Measurements from ENCODE around the gene TWIST2.

TWIST2 gene

DNA sequence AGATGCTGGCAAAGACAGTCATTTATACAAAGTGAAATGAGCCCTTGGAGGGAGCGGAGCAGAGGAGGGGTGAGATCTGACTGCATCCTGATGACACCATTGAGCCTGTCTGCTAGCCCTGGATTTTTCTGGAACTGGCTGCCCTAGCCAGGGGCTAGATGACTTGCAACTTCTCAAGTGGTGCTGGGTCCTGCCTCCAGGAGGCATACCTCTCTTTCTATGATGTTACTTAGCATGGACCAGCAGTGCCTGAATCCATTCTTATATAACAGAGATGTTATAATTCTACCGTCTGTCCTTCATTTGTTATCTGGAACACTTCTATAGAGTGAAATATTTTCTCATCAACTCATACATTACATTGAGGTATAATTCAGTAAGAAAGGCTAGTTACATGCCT, 8.5 kb upstream of the TWIST2 start:
- Histone ChIP-seq H3K9me3 (replicated peaks in 1 of 2; ENCODE audit: control insufficient read depth in 2 of 2, insufficient read depth in 1 of 2, low read depth in 1 of 2, low read length in 2 of 2) (no peaks in the 10 kb centered on the region), H3K27ac (replicated peaks; ENCODE audit: low read length) (no peak overlapping the region), H2AFZ (ENCODE audit: low read length) (no peak overlapping the region), H3K9ac (ENCODE audit: low read depth, low read length, poor library complexity) (no peak overlapping the region), H3K4me1 (ENCODE audit: control insufficient read depth in 2 of 2, insufficient read depth in 1 of 2, low read depth in 1 of 2, low read length in 2 of 2) (no peaks in the 10 kb centered on the region), H4K91ac (ENCODE audit: low read depth, low read length, poor library complexity) (no peak overlapping the region), H3K4me2 (ENCODE audit: insufficient read depth, low read length, poor library complexity, severe bottlenecking) (no peak overlapping the region), H2AK5ac (ENCODE audit: low read depth, low read length) (no peak overlapping the region), H4K8ac (ENCODE audit: low read depth, low read length) (no peak overlapping the region), H3K4ac (ENCODE audit: low read length) (no peak overlapping the region), H3K18ac (ENCODE audit: low read length) (no peak overlapping the region), H3K36me3 (replicated peaks in 1 of 2; ENCODE audit: control insufficient read depth in 2 of 2, insufficient read depth in 2 of 2, low read length in 2 of 2) (no peaks in the 10 kb centered on the region), H3K79me1 (ENCODE audit: low read depth, low read length) (no peaks in the 10 kb centered on the region), H3K23ac (ENCODE audit: low read depth, low read length, poor library complexity) (no peak overlapping the region), H2BK12ac (ENCODE audit: low read length) (no peak overlapping the region), H3K27me3 (ENCODE audit: control insufficient read depth in 3 of 3, insufficient read depth in 3 of 3, low read depth in 1 of 3, low read length in 3 of 3) (peaks cover 0 to 25% (median 10%) of the 10 kb centered on the region in 3 experiments), H2BK15ac (ENCODE audit: low read length) (no peak overlapping the region), H2BK120ac (ENCODE audit: low read depth, low read length) (no peak overlapping the region), H3K14ac (ENCODE audit: low read length) (no peak overlapping the region), H2BK5ac (ENCODE audit: low read length) (no peak overlapping the region), H3K4me3 (ENCODE audit: low read length in 2 of 2) (no peak overlapping the region)
- WGBS, 2 donors (ENCODE audit: extremely low coverage in 2 of 2, insufficient read length in 2 of 2, insufficient replicate concordance in 1 of 2): no CpG with 5 or more reads among the region's 2 CpGs
- DNase-seq (ENCODE audit: low spot score): no peak

DNA sequence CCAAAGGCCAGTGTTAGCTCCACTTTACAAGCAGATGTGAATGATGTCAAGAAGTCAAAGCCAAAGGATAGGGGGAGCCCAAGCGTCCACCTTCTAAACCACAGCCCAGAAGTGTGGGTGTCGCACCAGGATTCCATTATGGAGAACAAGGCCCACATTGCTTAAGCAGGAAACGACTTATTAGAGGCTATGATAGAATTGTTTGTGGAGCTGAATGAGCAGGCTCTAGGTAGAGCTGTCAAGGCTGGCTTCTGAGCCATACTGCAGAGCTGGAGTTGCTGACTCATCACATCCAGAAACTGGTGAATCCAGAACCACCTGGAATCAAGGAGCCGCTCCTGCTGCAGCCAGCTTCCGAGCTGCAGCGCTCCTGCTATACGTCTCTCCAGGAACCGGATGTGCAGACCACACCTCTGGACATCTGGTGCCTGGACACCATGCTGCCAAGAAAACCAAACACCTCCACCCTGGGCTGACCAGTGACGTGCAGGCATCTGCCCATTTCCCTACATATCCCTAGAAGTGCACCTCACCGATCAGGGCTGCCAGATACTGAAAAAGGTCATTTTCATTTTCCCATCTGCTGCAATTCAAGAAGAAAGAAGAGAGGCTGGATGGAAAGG, 6.2 kb upstream of the TWIST2 start:
- H2BK5ac ChIP-seq (ENCODE audit: low read length): no peak overlapping the region
- H2BK12ac ChIP-seq (ENCODE audit: low read length): no peak overlapping the region
- H3K4me2 ChIP-seq (ENCODE audit: insufficient read depth, low read length, poor library complexity, severe bottlenecking): no peak overlapping the region
- H3K27me3 ChIP-seq (ENCODE audit: control insufficient read depth in 3 of 3, insufficient read depth in 3 of 3, low read depth in 1 of 3, low read length in 3 of 3): peaks cover 11 to 34% (median 27%) of the 10 kb centered on the region in 3 experiments
- H4K91ac ChIP-seq (ENCODE audit: low read depth, low read length, poor library complexity): no peak overlapping the region
- no peaks in the 10 kb centered on the region for H3K4me1 ChIP-seq (ENCODE audit: control insufficient read depth in 2 of 2, insufficient read depth in 1 of 2, low read depth in 1 of 2, low read length in 2 of 2)
- H3K79me1 ChIP-seq (ENCODE audit: low read depth, low read length): no peaks in the 10 kb centered on the region
- no peaks in the 10 kb centered on the region for H3K9me3 ChIP-seq (replicated peaks in 1 of 2; ENCODE audit: control insufficient read depth in 2 of 2, insufficient read depth in 1 of 2, low read depth in 1 of 2, low read length in 2 of 2)
- H3K14ac ChIP-seq (ENCODE audit: low read length): no peak overlapping the region
- H2AFZ ChIP-seq (ENCODE audit: low read length): no peak overlapping the region
- H4K8ac ChIP-seq (ENCODE audit: low read depth, low read length): no peak overlapping the region
- H3K4me3 ChIP-seq (ENCODE audit: low read length in 2 of 2): peak overlapping the region in 1 of 2 donors; percentile 23
- no peak overlapping the region for H2AK5ac ChIP-seq (ENCODE audit: low read depth, low read length)
- H3K4ac ChIP-seq (ENCODE audit: low read length): no peak overlapping the region
- no peak overlapping the region for H2BK120ac ChIP-seq (ENCODE audit: low read depth, low read length)
- H2BK15ac ChIP-seq (ENCODE audit: low read length): no peak overlapping the region
- no CpG with 5 or more reads among the region's 10 CpGs for WGBS, 2 donors (ENCODE audit: extremely low coverage in 2 of 2, insufficient read length in 2 of 2, insufficient replicate concordance in 1 of 2)
- no peak overlapping the region for H3K27ac ChIP-seq (replicated peaks; ENCODE audit: low read length)
- no peak for DNase-seq (ENCODE audit: low spot score)
- H3K18ac ChIP-seq (ENCODE audit: low read length): peak overlapping the region; percentile 24
- no peak overlapping the region for H3K23ac ChIP-seq (ENCODE audit: low read depth, low read length, poor library complexity)
- H3K9ac ChIP-seq (ENCODE audit: low read depth, low read length, poor library complexity): no peak overlapping the region
- H3K36me3 ChIP-seq (replicated peaks in 1 of 2; ENCODE audit: control insufficient read depth in 2 of 2, insufficient read depth in 2 of 2, low read length in 2 of 2): no peaks in the 10 kb centered on the region

DNA sequence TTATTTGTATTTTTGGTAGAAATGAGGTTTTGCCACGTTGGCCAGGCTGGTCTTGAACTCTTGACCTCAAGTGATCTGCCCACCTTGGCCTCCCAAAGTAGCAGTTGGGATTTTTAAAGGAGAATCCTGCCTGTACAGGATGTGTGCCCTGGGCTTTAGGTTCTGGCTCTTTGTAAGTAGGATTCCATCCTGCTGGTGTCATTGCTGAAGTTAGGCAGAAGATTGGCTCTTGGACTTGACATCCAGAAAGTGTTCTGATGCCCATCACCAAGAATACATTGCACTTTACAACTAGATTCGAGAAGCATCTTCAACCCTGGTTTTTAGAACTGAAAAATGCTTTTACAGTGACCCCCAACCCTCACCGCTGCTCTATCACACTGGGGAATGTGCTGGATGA, 4.4 kb upstream of the TWIST2 start:
- no peak overlapping the region for H2BK15ac ChIP-seq (ENCODE audit: low read length)
- peaks cover 0 to 4% of the 10 kb centered on the region in 2 donors for H3K4me1 ChIP-seq (ENCODE audit: control insufficient read depth in 2 of 2, insufficient read depth in 1 of 2, low read depth in 1 of 2, low read length in 2 of 2)
- no peak overlapping the region for H2BK5ac ChIP-seq (ENCODE audit: low read length)
- no peak overlapping the region for H3K4ac ChIP-seq (ENCODE audit: low read length)
- no peak overlapping the region for H3K4me2 ChIP-seq (ENCODE audit: insufficient read depth, low read length, poor library complexity, severe bottlenecking)
- no peak overlapping the region for H3K27ac ChIP-seq (replicated peaks; ENCODE audit: low read length)
- H3K18ac ChIP-seq (ENCODE audit: low read length): no peak overlapping the region
- no peak overlapping the region for H2BK12ac ChIP-seq (ENCODE audit: low read length)
- no peak overlapping the region for H2BK120ac ChIP-seq (ENCODE audit: low read depth, low read length)
- no peaks in the 10 kb centered on the region for H3K36me3 ChIP-seq (replicated peaks in 1 of 2; ENCODE audit: control insufficient read depth in 2 of 2, insufficient read depth in 2 of 2, low read length in 2 of 2)
- H3K4me3 ChIP-seq (ENCODE audit: low read length in 2 of 2): no peak overlapping the region
- no peak overlapping the region for H2AFZ ChIP-seq (ENCODE audit: low read length)
- H3K14ac ChIP-seq (ENCODE audit: low read length): no peak overlapping the region
- H4K8ac ChIP-seq (ENCODE audit: low read depth, low read length): no peak overlapping the region
- no peaks in the 10 kb centered on the region for H3K79me1 ChIP-seq (ENCODE audit: low read depth, low read length)
- peaks cover 25 to 52% (median 45%) of the 10 kb centered on the region in 3 experiments for H3K27me3 ChIP-seq (ENCODE audit: control insufficient read depth in 3 of 3, insufficient read depth in 3 of 3, low read depth in 1 of 3, low read length in 3 of 3)
- H2AK5ac ChIP-seq (ENCODE audit: low read depth, low read length): no peak overlapping the region
- no peak overlapping the region for H3K9ac ChIP-seq (ENCODE audit: low read depth, low read length, poor library complexity)
- no peak for DNase-seq (ENCODE audit: low spot score)
- no peaks in the 10 kb centered on the region for H3K9me3 ChIP-seq (replicated peaks in 1 of 2; ENCODE audit: control insufficient read depth in 2 of 2, insufficient read depth in 1 of 2, low read depth in 1 of 2, low read length in 2 of 2)
- no peak overlapping the region for H4K91ac ChIP-seq (ENCODE audit: low read depth, low read length, poor library complexity)
- no CpG with 5 or more reads among the region's 3 CpGs for whole genome bisulfite sequencing, 2 donors (ENCODE audit: extremely low coverage in 2 of 2, insufficient read length in 2 of 2, insufficient replicate concordance in 1 of 2)
- H3K23ac ChIP-seq (ENCODE audit: low read depth, low read length, poor library complexity): no peak overlapping the region

DNA sequence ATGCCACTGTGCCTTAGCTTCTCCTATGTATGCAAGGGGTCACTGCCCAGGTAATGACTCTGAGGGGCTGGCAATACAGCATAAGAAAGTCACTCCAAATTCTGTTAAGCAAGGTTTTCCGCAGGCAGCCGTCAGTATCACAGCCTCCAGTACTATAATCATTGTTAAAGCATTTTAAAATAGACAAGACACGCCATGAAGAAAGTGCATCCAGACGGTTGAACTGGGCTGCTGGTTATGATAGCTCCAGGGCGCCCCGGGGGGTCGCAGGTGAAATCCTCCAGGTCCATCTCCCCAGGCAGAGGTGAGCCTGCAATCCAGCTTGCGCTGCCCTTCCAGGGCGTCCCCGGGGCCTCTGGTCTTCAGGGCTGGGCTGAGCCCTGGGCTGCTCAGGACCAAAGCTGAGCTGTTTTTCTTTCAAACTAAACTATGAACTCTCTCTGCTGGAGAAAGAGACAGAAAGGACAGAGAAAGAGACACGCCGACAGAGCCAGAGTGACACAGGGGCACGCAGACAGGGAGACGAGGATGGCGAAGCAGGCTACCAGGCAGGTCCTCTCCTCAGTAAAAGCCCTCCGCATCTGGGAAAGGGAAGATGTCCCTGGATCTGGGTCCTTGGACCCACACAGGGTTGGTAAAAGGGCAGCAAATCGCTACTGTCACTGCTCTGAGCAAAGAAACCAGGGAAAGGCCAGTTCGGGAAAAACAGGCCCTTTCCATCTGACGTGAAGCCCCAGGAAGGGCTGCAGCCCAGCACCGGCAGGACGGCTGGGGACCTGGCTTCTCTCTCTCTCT, 2.1 kb upstream of the TWIST2 start:
- H3K4me2 ChIP-seq (ENCODE audit: insufficient read depth, low read length, poor library complexity, severe bottlenecking): no peak overlapping the region
- peak overlapping the region; percentile 85 for H2AFZ ChIP-seq (ENCODE audit: low read length)
- H3K9me3 ChIP-seq (replicated peaks in 1 of 2; ENCODE audit: control insufficient read depth in 2 of 2, insufficient read depth in 1 of 2, low read depth in 1 of 2, low read length in 2 of 2): no peaks in the 10 kb centered on the region
- no peak overlapping the region for H3K18ac ChIP-seq (ENCODE audit: low read length)
- no peak overlapping the region for H2BK120ac ChIP-seq (ENCODE audit: low read depth, low read length)
- H3K27ac ChIP-seq (replicated peaks; ENCODE audit: low read length): no peak overlapping the region
- no CpG with 5 or more reads among the region's 21 CpGs for WGBS, 2 donors (ENCODE audit: extremely low coverage in 2 of 2, insufficient read length in 2 of 2, insufficient replicate concordance in 1 of 2)
- H2BK12ac ChIP-seq (ENCODE audit: low read length): no peak overlapping the region
- no peak overlapping the region for H3K14ac ChIP-seq (ENCODE audit: low read length)
- no peak overlapping the region for H3K4ac ChIP-seq (ENCODE audit: low read length)
- H3K27me3 ChIP-seq (ENCODE audit: control insufficient read depth in 3 of 3, insufficient read depth in 3 of 3, low read depth in 1 of 3, low read length in 3 of 3): peaks cover 38 to 75% (median 63%) of the 10 kb centered on the region in 3 experiments
- no peak overlapping the region for H2BK15ac ChIP-seq (ENCODE audit: low read length)
- H4K91ac ChIP-seq (ENCODE audit: low read depth, low read length, poor library complexity): no peak overlapping the region
- no peak overlapping the region for H3K4me3 ChIP-seq (ENCODE audit: low read length in 2 of 2)
- no peaks in the 10 kb centered on the region for H3K79me1 ChIP-seq (ENCODE audit: low read depth, low read length)
- H3K36me3 ChIP-seq (replicated peaks in 1 of 2; ENCODE audit: control insufficient read depth in 2 of 2, insufficient read depth in 2 of 2, low read length in 2 of 2): no peaks in the 10 kb centered on the region
- no peak overlapping the region for H3K23ac ChIP-seq (ENCODE audit: low read depth, low read length, poor library complexity)
- H3K9ac ChIP-seq (ENCODE audit: low read depth, low read length, poor library complexity): no peak overlapping the region
- DNase-seq (ENCODE audit: low spot score): no peak
- H4K8ac ChIP-seq (ENCODE audit: low read depth, low read length): no peak overlapping the region
- H2AK5ac ChIP-seq (ENCODE audit: low read depth, low read length): peak overlapping the region; percentile 28
- peaks cover 0 to 4% of the 10 kb centered on the region in 2 donors for H3K4me1 ChIP-seq (ENCODE audit: control insufficient read depth in 2 of 2, insufficient read depth in 1 of 2, low read depth in 1 of 2, low read length in 2 of 2)
- H2BK5ac ChIP-seq (ENCODE audit: low read length): no peak overlapping the region

Measured in neuronal stem cell (in vitro differentiated cells).